Measurements from ENCODE around the gene ENO3.

DNA sequence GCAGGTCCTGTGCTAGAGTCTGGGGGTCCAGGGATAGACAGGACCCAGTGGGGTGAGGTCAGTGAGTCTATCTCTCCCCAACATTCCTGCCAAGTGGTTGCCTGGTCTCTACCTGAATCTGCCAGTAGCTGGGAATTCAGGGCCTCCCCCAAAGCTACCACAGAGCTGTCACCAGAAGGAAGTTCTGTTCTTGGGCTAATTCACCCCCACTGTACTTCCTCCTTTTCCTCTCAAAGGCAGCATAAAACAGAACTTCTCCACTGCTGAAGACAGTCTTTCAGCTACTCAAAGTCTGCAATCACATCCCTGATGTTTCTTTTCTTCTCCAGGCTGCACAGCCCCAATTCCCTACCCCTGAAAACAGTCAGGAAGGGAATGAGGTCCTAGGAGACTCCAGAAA, 27.8 kb downstream of the ENO3 start:
- TF ChIP-seq CTCF (IDR thresholded peaks at IDR 0.05) (no peak), POLR2A (IDR thresholded peaks at IDR 0.05) (no peak)
